PC-3 (cell line): Measurements from ENCODE around the gene CD300LD. TPM values are rescaled to one million over a fixed set of nuclear protein-coding genes. Genes with fewer than 3 reads are reported as not detected.

Experiments used
- ATAC-seq: fragments of 200-7000 bp; cut with Tn5 transposase; 2 replicates; pipeline ENCODE4 v1.9.1; 2020; ENCODE audit warnings: mild to moderate bottlenecking, moderate library complexity
- Bru-seq: library from RNA; stranded (reverse); fragments of 400-500 nt; gene quantifications from one replicate; lab custom pipeline; 2021; lab: Mats Ljungman, UMichigan
- BruChase-seq, 2 experiments: library from RNA; stranded (reverse); fragments of 400-500 nt; gene quantifications; one replicate each; lab custom pipeline; 2021; lab: Mats Ljungman, UMichigan
- BruUV-seq: library from RNA; stranded (reverse); fragments of 400-500 nt; replicated peaks from 2 replicates; lab custom pipeline; 2021; lab: Mats Ljungman, UMichigan
- CTCF ChIA-PET: fragments of 300-600 bp; sonication (Branson Sonifier 250); formaldehyde crosslinking; loops from one replicate; lab custom pipeline; 2022; ENCODE audit warnings: antibody characterized with exemption; lab: Charles Lee
- POLR2A ChIA-PET: fragments of 300-600 bp; sonication (Branson Sonifier 250); formaldehyde crosslinking; loops from one replicate; lab custom pipeline; 2022; ENCODE audit warnings: antibody characterized with exemption; ENCODE audit not compliant: unreplicated experiment; lab: Charles Lee
- DNase-seq: peaks from one replicate; pipeline ENCODE4 v3.0.0-alpha.2; 2015
- H2AFZ ChIP-seq: fragments of 300-600 bp; sonication (generic); 2 replicates; pipeline ENCODE4 v1.6.0; 2016; ENCODE audit warnings: antibody characterized with exemption, low read length
- H3F3A ChIP-seq: fragments of 300-600 bp; sonication (generic); one replicate; pipeline ENCODE4 v1.6.0; 2017; ENCODE audit warnings: antibody characterized with exemption, low read length, control low read depth, mild to moderate bottlenecking; ENCODE audit not compliant: unreplicated experiment
- H3K27ac ChIP-seq: fragments of 300-600 bp; sonication (generic); 2 replicates; pipeline ENCODE4 v1.5.1; 2016; ENCODE audit warnings: mild to moderate bottlenecking, low read length
- H3K27me3 ChIP-seq: fragments of 300-600 bp; sonication (generic); 2 replicates; pipeline ENCODE4 v1.6.1; 2016; ENCODE audit warnings: low read length, mixed read lengths
- H3K36me3 ChIP-seq: fragments of 300-600 bp; sonication (generic); 2 replicates; pipeline ENCODE4 v1.6.1; 2016; ENCODE audit warnings: low read depth, mixed run types, low read length, mixed read lengths
- H3K4me1 ChIP-seq: fragments of 300-600 bp; sonication (generic); 2 replicates; pipeline ENCODE4 v1.5.1; 2016; ENCODE audit warnings: low read length; ENCODE audit not compliant: insufficient read depth
- H3K4me2 ChIP-seq: fragments of 300-600 bp; sonication (generic); 2 replicates; pipeline ENCODE4 v1.6.0; 2016; ENCODE audit warnings: low read length
- H3K4me3 ChIP-seq: fragments of 300-600 bp; sonication (generic); 2 replicates; pipeline ENCODE4 v1.5.1; 2016; ENCODE audit warnings: mild to moderate bottlenecking, low read length, mixed read lengths
- H3K79me2 ChIP-seq: fragments of 300-600 bp; sonication (generic); 2 replicates; pipeline ENCODE4 v1.6.1; 2017; ENCODE audit warnings: low read length, mixed read lengths
- H3K9ac ChIP-seq: fragments of 300-600 bp; sonication (generic); 2 replicates; pipeline ENCODE4 v1.6.0; 2016; ENCODE audit warnings: mild to moderate bottlenecking, low read length
- H3K9me2 ChIP-seq: fragments of 300-600 bp; sonication (generic); replicated peaks from 2 replicates; pipeline ENCODE4 v1.6.1; 2016; ENCODE audit warnings: mixed run types, low read length, mixed read lengths
- H3K9me3 ChIP-seq: fragments of 300-600 bp; sonication (generic); 2 replicates; pipeline ENCODE4 v1.6.1; 2016; ENCODE audit warnings: low read length, mixed read lengths
- H4K20me1 ChIP-seq: fragments of 300-600 bp; sonication (generic); 2 replicates; pipeline ENCODE4 v1.6.1; 2016; ENCODE audit warnings: low read length, mixed read lengths
- EZH2 ChIP-seq: fragments of 300-600 bp; sonication (generic); IDR thresholded peaks from one replicate; pipeline ENCODE4 v1.6.1; 2017; ENCODE audit warnings: antibody characterized with exemption, mild to moderate bottlenecking, low read length; ENCODE audit not compliant: unreplicated experiment
- EZH2phosphoT487 ChIP-seq: fragments of 300-600 bp; sonication (generic); IDR thresholded peaks from 2 replicates; pipeline ENCODE4 v1.6.1; 2018; ENCODE audit warnings: mild to moderate bottlenecking, antibody characterized with exemption, low read length, borderline replicate concordance
- intact Hi-C: fragments of 100-400 bp; cut with micrococcal nuclease; formaldehyde crosslinking; loops from 2 replicates; pipeline ENCODE4 v1.9.0; 2023
- long read RNA-seq: library from polyadenylated mRNA; unstranded; transcript quantifications from one replicate; pipeline ENCODE4 v2.0.0, GENCODE V29; 2021; ENCODE audit not compliant: unreplicated experiment
- total RNA-seq: library from RNA; depleted of rRNA; stranded (reverse); fragments of >200 nt; gene quantifications from 2 replicates; pipeline ENCODE4 v1.2.3, GENCODE V29; 2014; rRNA removed
- TF ChIP-seq, protein P1 (sequence below): fragments of 300-600 bp; sonication (generic); conservative IDR thresholded peaks from 2 replicates; pipeline ENCODE4 v1.5.1; 2017; ENCODE audit warnings: antibody characterized with exemption, low read depth, mild to moderate bottlenecking, low read length

Gene CD300LD
- total RNA-seq (not detected in 2 replicates), Bru-seq, nascent RNA (not detected), BruChase-seq, experiment 1, labeled RNA remaining after a 6-hour chase (not detected), BruChase-seq, experiment 2, labeled RNA remaining after a 2-hour chase (not detected)
- long read RNA-seq, result 0 reads

GRCh38 chr17:74592087-74592990 lies at the start of gene CD300LD:
TSS of gene CD300LD (minus strand) at chr17:74592283. CDS start at chr17:74592202, 81 bp downstream.
- TF ChIP-seq EZH2phosphoT487 (no peak), EZH2 (no peak)
- TF ChIP-seq, protein P1, sequence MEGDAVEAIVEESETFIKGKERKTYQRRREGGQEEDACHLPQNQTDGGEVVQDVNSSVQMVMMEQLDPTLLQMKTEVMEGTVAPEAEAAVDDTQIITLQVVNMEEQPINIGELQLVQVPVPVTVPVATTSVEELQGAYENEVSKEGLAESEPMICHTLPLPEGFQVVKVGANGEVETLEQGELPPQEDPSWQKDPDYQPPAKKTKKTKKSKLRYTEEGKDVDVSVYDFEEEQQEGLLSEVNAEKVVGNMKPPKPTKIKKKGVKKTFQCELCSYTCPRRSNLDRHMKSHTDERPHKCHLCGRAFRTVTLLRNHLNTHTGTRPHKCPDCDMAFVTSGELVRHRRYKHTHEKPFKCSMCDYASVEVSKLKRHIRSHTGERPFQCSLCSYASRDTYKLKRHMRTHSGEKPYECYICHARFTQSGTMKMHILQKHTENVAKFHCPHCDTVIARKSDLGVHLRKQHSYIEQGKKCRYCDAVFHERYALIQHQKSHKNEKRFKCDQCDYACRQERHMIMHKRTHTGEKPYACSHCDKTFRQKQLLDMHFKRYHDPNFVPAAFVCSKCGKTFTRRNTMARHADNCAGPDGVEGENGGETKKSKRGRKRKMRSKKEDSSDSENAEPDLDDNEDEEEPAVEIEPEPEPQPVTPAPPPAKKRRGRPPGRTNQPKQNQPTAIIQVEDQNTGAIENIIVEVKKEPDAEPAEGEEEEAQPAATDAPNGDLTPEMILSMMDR, result no peak

GRCh38 chr17:74641224-74641957 lies 49.3 kb upstream of the CD300LD start:
- intact Hi-C loops, result no loop called here
- H3F3A ChIP-seq, result no peaks in the 10 kb centered on the region
- H2AFZ ChIP-seq, result no peak overlapping the region
- H3K9me2 ChIP-seq, result no peaks in the 10 kb centered on the region
- POLR2A ChIA-PET, result no interaction called here
- H3K4me2 ChIP-seq, result no peak overlapping the region
- no peak for ATAC-seq
- no peak overlapping the region for H3K4me3 ChIP-seq
- no peak for DNase-seq
- CTCF ChIA-PET, result no interaction called here
- H3K27ac ChIP-seq, result no peak overlapping the region
- H3K79me2 ChIP-seq, result no peaks in the 10 kb centered on the region
- no peaks in the 10 kb centered on the region for H3K9me3 ChIP-seq
- TF ChIP-seq, protein P1, result no peak
- TF ChIP-seq EZH2phosphoT487 (no peak), EZH2 (no peak)
- no peaks in the 10 kb centered on the region for H3K36me3 ChIP-seq
- no peaks in the 10 kb centered on the region for H3K4me1 ChIP-seq
- no TSS peak for BruUV-seq
- no peaks in the 10 kb centered on the region for H4K20me1 ChIP-seq
- H3K9ac ChIP-seq, result no peak overlapping the region
- peaks cover 89% of the 10 kb centered on the region for H3K27me3 ChIP-seq

More at GRCh38 chr17:74592087-74592990, at the start of gene CD300LD:
- Histone ChIP-seq H3K27me3 (peaks cover 67% of the 10 kb centered on the region), H3K9ac (no peak within 1 kb of the TSS), H4K20me1 (no peaks in the 10 kb centered on the region), H3K4me1 (no peaks in the 10 kb centered on the region), H3K36me3 (no peaks in the 10 kb centered on the region), H3K9me2 (no peaks in the 10 kb centered on the region), H3F3A (no peaks in the 10 kb centered on the region), H3K27ac (no peak within 1 kb of the TSS), H2AFZ (no peak within 1 kb of the TSS), H3K4me3 (no peak within 1 kb of the TSS), H3K9me3 (no peaks in the 10 kb centered on the region), H3K4me2 (no peak within 1 kb of the TSS), H3K79me2 (no peaks in the 10 kb centered on the region)
- intact Hi-C loops, result no loop called here
- DNase-seq (no peak), ATAC-seq (no peak)
- ChIA-PET CTCF (no interaction called here), POLR2A (no interaction called here)
- BruUV-seq, result no TSS peak
